ENCODE data around the gene CYP4A22. TPM values are rescaled to one million over a fixed set of nuclear protein-coding genes. Genes with fewer than 3 reads are reported as not detected.

Gene CYP4A22
- total and polyA plus RNA-seq, 12 donors, result not detected

DNA sequence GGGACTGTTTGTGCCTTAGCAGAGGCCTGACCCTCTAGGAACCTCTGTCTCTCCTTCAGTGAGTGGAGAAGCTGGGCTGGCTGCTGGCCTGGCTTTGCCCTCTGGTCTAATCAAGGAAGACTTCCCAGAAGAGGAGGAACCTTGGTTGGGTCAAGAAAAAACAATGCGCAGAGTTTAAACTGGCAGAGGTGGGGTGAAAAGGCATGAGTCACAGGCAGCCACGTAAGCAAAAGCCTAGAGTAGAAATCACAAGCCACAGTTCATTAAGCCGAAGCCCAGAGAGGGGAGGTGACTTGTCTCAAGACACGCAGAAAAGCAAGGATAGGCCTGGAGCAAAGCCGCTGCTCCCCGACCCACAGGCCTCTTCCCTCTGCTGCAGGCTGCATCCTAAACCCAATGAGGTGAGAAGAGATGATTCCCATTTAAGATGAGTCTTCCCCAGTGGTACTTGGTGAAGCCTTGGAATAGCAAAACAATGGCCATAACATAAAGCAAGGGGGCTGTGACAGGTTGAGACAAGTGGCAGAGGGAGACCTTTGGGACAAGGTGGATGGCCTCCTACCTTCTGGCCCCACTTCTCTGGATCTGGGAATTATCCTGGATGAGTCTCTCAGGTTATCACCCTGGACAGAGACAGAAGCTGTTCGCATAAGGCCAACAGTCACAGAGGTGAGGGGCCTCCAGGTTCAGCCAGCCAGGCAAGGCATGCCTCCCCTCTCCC is 44.9 kb downstream of the CYP4A22 start:
- Histone ChIP-seq H3K4me1 (replicated peaks in 1 of 2) (peaks cover 5 to 11% of the 10 kb centered on the region in 2 donors), H3K27ac (no peak overlapping the region), H3K36me3 (replicated peaks in 1 of 2) (no peaks in the 10 kb centered on the region), H3K27me3 (peaks cover 8% of the 10 kb centered on the region), H3K9me3 (replicated peaks in 1 of 3) (no peaks in the 10 kb centered on the region), H3K4me3 (no peak overlapping the region)
- no peak for DNase-seq
- intact Hi-C loops (cut with DNase I), result loop anchor here (5.0 to 10.0 kb wide), 3 partner anchors 75 to 543 kb away; partner anchors contain the start of gene FOXD2 (in 1 of the 2)
- 58 to 85% (median 71%) methylated on average over 7 of the region's 7 CpGs for WGBS, 4 donors
- TF ChIP-seq, protein P1, sequence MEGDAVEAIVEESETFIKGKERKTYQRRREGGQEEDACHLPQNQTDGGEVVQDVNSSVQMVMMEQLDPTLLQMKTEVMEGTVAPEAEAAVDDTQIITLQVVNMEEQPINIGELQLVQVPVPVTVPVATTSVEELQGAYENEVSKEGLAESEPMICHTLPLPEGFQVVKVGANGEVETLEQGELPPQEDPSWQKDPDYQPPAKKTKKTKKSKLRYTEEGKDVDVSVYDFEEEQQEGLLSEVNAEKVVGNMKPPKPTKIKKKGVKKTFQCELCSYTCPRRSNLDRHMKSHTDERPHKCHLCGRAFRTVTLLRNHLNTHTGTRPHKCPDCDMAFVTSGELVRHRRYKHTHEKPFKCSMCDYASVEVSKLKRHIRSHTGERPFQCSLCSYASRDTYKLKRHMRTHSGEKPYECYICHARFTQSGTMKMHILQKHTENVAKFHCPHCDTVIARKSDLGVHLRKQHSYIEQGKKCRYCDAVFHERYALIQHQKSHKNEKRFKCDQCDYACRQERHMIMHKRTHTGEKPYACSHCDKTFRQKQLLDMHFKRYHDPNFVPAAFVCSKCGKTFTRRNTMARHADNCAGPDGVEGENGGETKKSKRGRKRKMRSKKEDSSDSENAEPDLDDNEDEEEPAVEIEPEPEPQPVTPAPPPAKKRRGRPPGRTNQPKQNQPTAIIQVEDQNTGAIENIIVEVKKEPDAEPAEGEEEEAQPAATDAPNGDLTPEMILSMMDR (IDR thresholded peaks at IDR 0.05), result no peak
- no peak for TF ChIP-seq POLR2A (IDR thresholded peaks at IDR 0.05)

DNA sequence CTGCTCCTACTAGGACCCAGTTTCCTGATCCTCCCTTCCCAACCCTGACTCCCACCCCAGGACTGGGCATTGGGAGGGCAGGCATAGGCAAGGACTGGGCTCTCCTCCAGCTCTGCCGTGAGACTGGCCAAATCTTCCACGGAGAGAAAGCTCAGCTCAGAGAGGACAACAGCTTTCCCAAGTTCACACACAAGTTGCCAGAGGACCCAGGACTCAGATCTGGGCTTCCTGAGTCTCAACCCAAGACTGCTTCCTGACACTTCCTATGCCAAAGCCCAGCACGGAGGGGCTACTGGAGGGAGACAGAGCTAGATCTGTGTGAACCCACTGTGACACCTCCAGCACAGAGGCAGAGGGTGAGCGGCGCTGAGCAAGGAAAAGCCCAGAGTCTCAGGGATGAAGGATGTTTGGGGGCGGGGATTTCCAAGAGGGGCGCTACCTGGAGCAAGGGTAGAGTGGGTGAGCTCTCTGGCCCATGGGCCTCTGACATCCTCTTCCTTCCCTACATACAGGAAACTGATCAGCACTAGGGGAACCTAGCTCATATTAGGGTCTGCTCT is 45.5 kb downstream of the CYP4A22 start:
- DNase-seq, result no peak
- Histone ChIP-seq H3K9me3 (replicated peaks in 1 of 3) (no peaks in the 10 kb centered on the region), H3K27me3 (peaks cover 8% of the 10 kb centered on the region), H3K4me1 (replicated peaks in 1 of 2) (peaks cover 5 to 11% of the 10 kb centered on the region in 2 donors), H3K36me3 (replicated peaks in 1 of 2) (no peaks in the 10 kb centered on the region), H3K4me3 (no peak overlapping the region), H3K27ac (no peak overlapping the region)
- 49 to 81% (median 56%) methylated on average over 5 to 7 of the region's 7 CpGs for WGBS, 4 donors
- TF ChIP-seq, protein P1 (IDR thresholded peaks at IDR 0.05), result no peak
- TF ChIP-seq POLR2A (IDR thresholded peaks at IDR 0.05), result no peak
- intact Hi-C loops (cut with DNase I), result loop anchor here (5.0 to 10.0 kb wide), 3 partner anchors 75 to 542 kb away; partner anchors contain the start of gene FOXD2 (in 1 of the 2)

DNA sequence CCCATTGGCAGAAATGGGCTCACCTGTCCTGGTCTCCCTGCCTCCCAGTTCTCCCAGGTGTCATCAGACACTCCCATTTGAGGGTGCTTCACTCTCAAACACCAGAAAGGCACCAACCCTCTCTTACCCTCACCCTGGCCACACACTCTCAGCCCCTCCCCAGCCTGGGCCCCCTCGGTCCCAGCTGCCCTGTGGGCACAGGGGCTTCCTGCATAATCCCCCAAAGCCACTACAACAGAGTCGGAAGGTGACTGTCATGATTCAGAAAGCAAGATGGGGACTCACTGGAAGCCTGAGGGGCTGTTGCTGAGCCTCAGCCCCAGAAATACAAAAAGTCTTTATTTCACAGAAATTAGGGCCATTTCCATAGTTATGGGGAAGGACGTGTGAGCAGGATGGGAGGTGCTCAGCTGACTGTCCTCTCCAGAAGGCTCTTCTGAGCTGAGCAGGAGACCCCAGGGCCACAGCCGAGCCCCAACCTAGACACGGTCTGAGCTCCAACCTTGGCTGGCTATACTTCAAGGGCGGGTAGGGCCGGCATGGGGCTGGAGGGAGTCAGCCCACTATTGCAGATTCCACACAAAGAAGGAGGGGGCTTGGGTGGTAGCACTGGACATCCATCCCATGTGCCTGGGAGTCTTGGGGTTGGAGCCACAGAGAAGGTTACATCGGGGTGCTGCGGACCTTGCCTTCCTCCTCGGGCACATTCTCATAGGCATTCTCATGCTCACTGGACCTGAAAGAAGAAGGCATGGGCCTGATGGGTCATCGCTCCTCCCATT is 46.3 kb downstream of the CYP4A22 start:
- Histone ChIP-seq H3K9me3 (replicated peaks in 1 of 3) (no peaks in the 10 kb centered on the region), H3K4me1 (replicated peaks in 1 of 2) (peaks cover 5 to 11% of the 10 kb centered on the region in 2 donors), H3K36me3 (replicated peaks in 1 of 2) (no peaks in the 10 kb centered on the region), H3K27ac (no peak overlapping the region), H3K27me3 (peaks cover 8% of the 10 kb centered on the region), H3K4me3 (no peak overlapping the region)
- TF ChIP-seq POLR2A (IDR thresholded peaks at IDR 0.05), result no peak
- TF ChIP-seq, protein P1 (IDR thresholded peaks at IDR 0.05), result no peak
- intact Hi-C loops (cut with DNase I), result loop anchor here (5.0 to 10.0 kb wide), 3 partner anchors 74 to 541 kb away; partner anchors contain the start of gene FOXD2 (in 1 of the 2)
- WGBS, 4 donors, result 57 to 65% (median 63%) methylated on average over 8 to 11 of the region's 11 CpGs
- no peak for DNase-seq

Data from adrenal gland (tissue), 12 donors.